ENCODE measurements around the gene CAMTA1.

The CAMTA1 gene

GRCh38 chr1:7407544-7407895 is 622.3 kb downstream of the CAMTA1 start:
- no peak overlapping the region for H2AK5ac ChIP-seq (ENCODE audit: low read length)
- H3K9me3 ChIP-seq (ENCODE audit: insufficient read depth, low read depth, low read length), result no peaks in the 10 kb centered on the region
- H4K12ac ChIP-seq (ENCODE audit: low read depth, low read length), result no peak overlapping the region
- no peak overlapping the region for H3K4me2 ChIP-seq (ENCODE audit: low read length)
- H3K14ac ChIP-seq (ENCODE audit: low read length), result no peak overlapping the region
- H3K18ac ChIP-seq (ENCODE audit: low read length), result no peak overlapping the region
- no peaks in the 10 kb centered on the region for H3K36me3 ChIP-seq (ENCODE audit: control insufficient read depth in 1 of 2, insufficient read depth in 2 of 2, low read length in 2 of 2)
- H3K79me1 ChIP-seq (ENCODE audit: low read length), result no peaks in the 10 kb centered on the region
- H3K27me3 ChIP-seq (ENCODE audit: insufficient read depth, low read length), result no peaks in the 10 kb centered on the region
- H3K4me3 ChIP-seq (ENCODE audit: low read depth, low read length), result no peak overlapping the region
- H2BK12ac ChIP-seq (ENCODE audit: low read length), result no peak overlapping the region
- no peak overlapping the region for H2BK5ac ChIP-seq (ENCODE audit: low read depth, low read length, poor library complexity)
- H2BK120ac ChIP-seq (ENCODE audit: insufficient read depth, low read length, poor library complexity), result no peak overlapping the region
- no peak overlapping the region for H4K8ac ChIP-seq (ENCODE audit: low read depth, low read length)
- H3K27ac ChIP-seq (ENCODE audit: low read depth, low read length), result no peak overlapping the region
- H3K9ac ChIP-seq (ENCODE audit: low read length), result no peak overlapping the region
- H3K79me2 ChIP-seq (ENCODE audit: control insufficient read depth, insufficient read depth, low read length, poor library complexity), result no peaks in the 10 kb centered on the region
- H2AFZ ChIP-seq (ENCODE audit: insufficient read depth, low read length, poor library complexity), result no peak overlapping the region
- H3K4me1 ChIP-seq (ENCODE audit: control insufficient read depth in 1 of 2, insufficient read depth in 2 of 2, low read length in 2 of 2), result peaks cover 4 to 8% of the 10 kb centered on the region in 2 experiments
- WGBS (ENCODE audit: extremely low coverage, insufficient coverage, insufficient read length), result no CpG with 5 or more reads among the region's 7 CpGs
- no peak for DNase-seq
- H3K4ac ChIP-seq (ENCODE audit: low read depth, low read length), result no peak overlapping the region
- no peak overlapping the region for H3K23ac ChIP-seq (ENCODE audit: low read length)
- no peak overlapping the region for H4K91ac ChIP-seq (ENCODE audit: low read depth, low read length)

GRCh38 chr1:7407980-7408770 is 622.9 kb downstream of the CAMTA1 start:
- no peak overlapping the region for H3K9ac ChIP-seq (ENCODE audit: low read length)
- H4K91ac ChIP-seq (ENCODE audit: low read depth, low read length), result no peak overlapping the region

GRCh38 chr1:7408771-7409150 is 623.5 kb downstream of the CAMTA1 start:
- H3K79me2 ChIP-seq (ENCODE audit: control insufficient read depth, insufficient read depth, low read length, poor library complexity), result no peaks in the 10 kb centered on the region
- H4K91ac ChIP-seq (ENCODE audit: low read depth, low read length), result no peak overlapping the region
- no peak overlapping the region for H2BK12ac ChIP-seq (ENCODE audit: low read length)
- no peak overlapping the region for H2AFZ ChIP-seq (ENCODE audit: insufficient read depth, low read length, poor library complexity)
- no peaks in the 10 kb centered on the region for H3K27me3 ChIP-seq (ENCODE audit: insufficient read depth, low read length)
- no peak for DNase-seq
- H3K9me3 ChIP-seq (ENCODE audit: insufficient read depth, low read depth, low read length), result no peaks in the 10 kb centered on the region
- H3K36me3 ChIP-seq (ENCODE audit: control insufficient read depth in 1 of 2, insufficient read depth in 2 of 2, low read length in 2 of 2), result no peaks in the 10 kb centered on the region
- no peaks in the 10 kb centered on the region for H3K79me1 ChIP-seq (ENCODE audit: low read length)
- H3K27ac ChIP-seq (ENCODE audit: low read depth, low read length), result no peak overlapping the region
- H3K18ac ChIP-seq (ENCODE audit: low read length), result no peak overlapping the region
- no peak overlapping the region for H4K12ac ChIP-seq (ENCODE audit: low read depth, low read length)
- no peak overlapping the region for H3K4ac ChIP-seq (ENCODE audit: low read depth, low read length)
- H3K23ac ChIP-seq (ENCODE audit: low read length), result no peak overlapping the region
- H3K14ac ChIP-seq (ENCODE audit: low read length), result no peak overlapping the region
- H2AK5ac ChIP-seq (ENCODE audit: low read length), result no peak overlapping the region
- H4K8ac ChIP-seq (ENCODE audit: low read depth, low read length), result no peak overlapping the region
- no peak overlapping the region for H3K9ac ChIP-seq (ENCODE audit: low read length)
- no CpG with 5 or more reads among the region's 5 CpGs for WGBS (ENCODE audit: extremely low coverage, insufficient coverage, insufficient read length)
- H2BK5ac ChIP-seq (ENCODE audit: low read depth, low read length, poor library complexity), result no peak overlapping the region
- peaks cover 4 to 7% of the 10 kb centered on the region in 2 experiments for H3K4me1 ChIP-seq (ENCODE audit: control insufficient read depth in 1 of 2, insufficient read depth in 2 of 2, low read length in 2 of 2)
- H3K4me2 ChIP-seq (ENCODE audit: low read length), result no peak overlapping the region
- H2BK120ac ChIP-seq (ENCODE audit: insufficient read depth, low read length, poor library complexity), result no peak overlapping the region
- no peak overlapping the region for H3K4me3 ChIP-seq (ENCODE audit: low read depth, low read length)

More at GRCh38 chr1:7407980-7408770, 622.9 kb downstream of the CAMTA1 start:
- Histone ChIP-seq H3K36me3 (ENCODE audit: control insufficient read depth in 1 of 2, insufficient read depth in 2 of 2, low read length in 2 of 2) (no peaks in the 10 kb centered on the region), H4K12ac (ENCODE audit: low read depth, low read length) (no peak overlapping the region), H3K27ac (ENCODE audit: low read depth, low read length) (no peak overlapping the region), H2BK5ac (ENCODE audit: low read depth, low read length, poor library complexity) (no peak overlapping the region), H3K79me2 (ENCODE audit: control insufficient read depth, insufficient read depth, low read length, poor library complexity) (no peaks in the 10 kb centered on the region), H3K4me1 (ENCODE audit: control insufficient read depth in 1 of 2, insufficient read depth in 2 of 2, low read length in 2 of 2) (peaks cover 4 to 7% of the 10 kb centered on the region in 2 experiments), H3K23ac (ENCODE audit: low read length) (no peak overlapping the region), H2AFZ (ENCODE audit: insufficient read depth, low read length, poor library complexity) (no peak overlapping the region), H3K79me1 (ENCODE audit: low read length) (no peaks in the 10 kb centered on the region), H3K18ac (ENCODE audit: low read length) (no peak overlapping the region), H3K27me3 (ENCODE audit: insufficient read depth, low read length) (no peaks in the 10 kb centered on the region), H4K8ac (ENCODE audit: low read depth, low read length) (no peak overlapping the region), H3K14ac (ENCODE audit: low read length) (no peak overlapping the region), H2BK120ac (ENCODE audit: insufficient read depth, low read length, poor library complexity) (no peak overlapping the region), H3K9me3 (ENCODE audit: insufficient read depth, low read depth, low read length) (no peaks in the 10 kb centered on the region), H2BK12ac (ENCODE audit: low read length) (no peak overlapping the region), H3K4me3 (ENCODE audit: low read depth, low read length) (no peak overlapping the region), H2AK5ac (ENCODE audit: low read length) (no peak overlapping the region), H3K4me2 (ENCODE audit: low read length) (no peak overlapping the region), H3K4ac (ENCODE audit: low read depth, low read length) (no peak overlapping the region)
- no peak for DNase-seq
- WGBS (ENCODE audit: extremely low coverage, insufficient coverage, insufficient read length), result no CpG with 5 or more reads among the region's 23 CpGs

GRCh38 chr1:7409278-7409677 is 624.0 kb downstream of the CAMTA1 start:
- Histone ChIP-seq H4K8ac (ENCODE audit: low read depth, low read length) (no peak overlapping the region), H3K27me3 (ENCODE audit: insufficient read depth, low read length) (no peaks in the 10 kb centered on the region), H2AK5ac (ENCODE audit: low read length) (no peak overlapping the region), H3K4me3 (ENCODE audit: low read depth, low read length) (no peak overlapping the region), H2BK12ac (ENCODE audit: low read length) (no peak overlapping the region), H3K4ac (ENCODE audit: low read depth, low read length) (no peak overlapping the region), H3K9me3 (ENCODE audit: insufficient read depth, low read depth, low read length) (no peaks in the 10 kb centered on the region), H3K79me1 (ENCODE audit: low read length) (no peaks in the 10 kb centered on the region), H3K14ac (ENCODE audit: low read length) (no peak overlapping the region), H4K12ac (ENCODE audit: low read depth, low read length) (no peak overlapping the region), H3K23ac (ENCODE audit: low read length) (no peak overlapping the region), H3K27ac (ENCODE audit: low read depth, low read length) (no peak overlapping the region), H3K4me2 (ENCODE audit: low read length) (no peak overlapping the region), H3K79me2 (ENCODE audit: control insufficient read depth, insufficient read depth, low read length, poor library complexity) (no peaks in the 10 kb centered on the region), H2BK120ac (ENCODE audit: insufficient read depth, low read length, poor library complexity) (no peak overlapping the region), H2BK5ac (ENCODE audit: low read depth, low read length, poor library complexity) (no peak overlapping the region), H2AFZ (ENCODE audit: insufficient read depth, low read length, poor library complexity) (no peak overlapping the region), H3K36me3 (ENCODE audit: control insufficient read depth in 1 of 2, insufficient read depth in 2 of 2, low read length in 2 of 2) (no peaks in the 10 kb centered on the region), H3K4me1 (ENCODE audit: control insufficient read depth in 1 of 2, insufficient read depth in 2 of 2, low read length in 2 of 2) (peaks cover 3 to 6% of the 10 kb centered on the region in 2 experiments), H4K91ac (ENCODE audit: low read depth, low read length) (no peak overlapping the region), H3K9ac (ENCODE audit: low read length) (no peak overlapping the region), H3K18ac (ENCODE audit: low read length) (no peak overlapping the region)
- DNase-seq, result no peak
- no CpG with 5 or more reads among the region's 8 CpGs for WGBS (ENCODE audit: extremely low coverage, insufficient coverage, insufficient read length)
